ENCODE measurements around the gene H6PD. TPM values are rescaled to one million over a fixed set of nuclear protein-coding genes. Genes with fewer than 3 reads are reported as not detected.

H6PD gene
- total RNA-seq, 1 donor from 2014 or later, result 23.9 TPM

DNA sequence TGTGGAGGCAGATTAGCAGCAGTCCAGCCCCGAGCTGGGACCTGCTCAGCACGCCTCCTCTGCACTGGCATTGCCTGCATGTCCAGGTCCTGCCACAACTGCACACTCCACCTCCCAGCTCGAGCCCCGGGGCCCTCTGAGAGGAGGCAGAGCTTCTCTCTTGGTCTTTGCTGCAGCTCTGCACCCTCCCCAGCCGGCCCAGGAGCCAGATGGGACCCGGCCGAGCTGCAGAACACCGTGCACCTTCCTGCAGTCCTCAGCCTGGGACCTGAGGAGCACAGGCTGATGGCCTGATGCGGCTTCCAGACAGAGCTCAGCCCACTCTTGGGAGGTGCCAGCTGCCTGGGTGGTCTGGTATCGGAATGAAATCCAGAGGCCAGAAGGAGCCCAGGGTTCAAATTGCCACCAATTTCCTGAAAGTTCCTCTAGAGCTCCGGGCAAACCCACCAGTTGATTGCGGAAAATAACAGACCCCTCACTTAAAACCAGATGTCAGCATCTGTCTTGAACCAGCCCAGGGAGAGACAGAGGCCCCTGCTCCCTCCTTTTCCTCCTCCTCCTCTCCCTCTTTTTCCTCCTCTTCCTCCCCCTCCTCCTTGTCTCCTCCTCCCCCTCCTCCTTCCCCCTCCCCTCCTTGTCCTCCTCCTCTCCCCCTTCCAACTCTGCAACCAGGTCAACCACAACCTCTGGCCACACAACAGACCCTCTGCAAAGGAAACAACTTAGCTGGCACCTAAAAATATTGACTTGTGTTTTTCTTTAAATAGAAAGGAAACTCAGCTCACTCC, 47.5 kb downstream of the H6PD start:
- H3K4me1 Mint-ChIP-seq, result peaks cover 12% of the 10 kb centered on the region
- no peak overlapping the region for H3K4me3 Mint-ChIP-seq
- H3K36me3 Mint-ChIP-seq (ENCODE audit: low read depth), result peaks cover 5% of the 10 kb centered on the region
- peaks cover 6% of the 10 kb centered on the region for H3K9me3 Mint-ChIP-seq
- H3K27me3 Mint-ChIP-seq (ENCODE audit: low read depth), result peaks cover 12% of the 10 kb centered on the region
- H3K27ac Mint-ChIP-seq (ENCODE audit: unreplicated experiment), result no peak overlapping the region
- no peak for DNase-seq (ENCODE audit: low read depth, low spot score)
- TF ChIP-seq, protein P1, sequence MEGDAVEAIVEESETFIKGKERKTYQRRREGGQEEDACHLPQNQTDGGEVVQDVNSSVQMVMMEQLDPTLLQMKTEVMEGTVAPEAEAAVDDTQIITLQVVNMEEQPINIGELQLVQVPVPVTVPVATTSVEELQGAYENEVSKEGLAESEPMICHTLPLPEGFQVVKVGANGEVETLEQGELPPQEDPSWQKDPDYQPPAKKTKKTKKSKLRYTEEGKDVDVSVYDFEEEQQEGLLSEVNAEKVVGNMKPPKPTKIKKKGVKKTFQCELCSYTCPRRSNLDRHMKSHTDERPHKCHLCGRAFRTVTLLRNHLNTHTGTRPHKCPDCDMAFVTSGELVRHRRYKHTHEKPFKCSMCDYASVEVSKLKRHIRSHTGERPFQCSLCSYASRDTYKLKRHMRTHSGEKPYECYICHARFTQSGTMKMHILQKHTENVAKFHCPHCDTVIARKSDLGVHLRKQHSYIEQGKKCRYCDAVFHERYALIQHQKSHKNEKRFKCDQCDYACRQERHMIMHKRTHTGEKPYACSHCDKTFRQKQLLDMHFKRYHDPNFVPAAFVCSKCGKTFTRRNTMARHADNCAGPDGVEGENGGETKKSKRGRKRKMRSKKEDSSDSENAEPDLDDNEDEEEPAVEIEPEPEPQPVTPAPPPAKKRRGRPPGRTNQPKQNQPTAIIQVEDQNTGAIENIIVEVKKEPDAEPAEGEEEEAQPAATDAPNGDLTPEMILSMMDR (conservative IDR thresholded peaks at IDR 0.05), result no peak

DNA sequence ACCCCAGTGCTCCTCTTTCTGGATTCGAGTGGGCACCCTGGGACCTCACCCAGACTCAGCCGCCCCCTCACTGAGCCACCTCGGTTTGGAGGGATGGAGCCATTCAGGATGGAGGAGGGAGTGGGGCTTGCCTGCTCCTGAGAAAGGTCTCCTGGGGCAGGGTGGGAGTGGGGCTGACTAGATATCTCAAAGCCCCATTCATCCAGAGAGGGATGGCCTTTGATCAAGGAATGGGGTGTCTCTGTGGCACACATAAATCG, 48.1 kb downstream of the H6PD start:
- Mint-ChIP-seq H3K36me3 (ENCODE audit: low read depth) (peaks cover 5% of the 10 kb centered on the region), H3K4me1 (peaks cover 12% of the 10 kb centered on the region), H3K9me3 (peaks cover 6% of the 10 kb centered on the region), H3K27me3 (ENCODE audit: low read depth) (peaks cover 12% of the 10 kb centered on the region), H3K27ac (ENCODE audit: unreplicated experiment) (no peak overlapping the region), H3K4me3 (no peak overlapping the region)
- TF ChIP-seq, protein P1 (conservative IDR thresholded peaks at IDR 0.05), result no peak
- DNase-seq (ENCODE audit: low read depth, low spot score), result no peak

DNA sequence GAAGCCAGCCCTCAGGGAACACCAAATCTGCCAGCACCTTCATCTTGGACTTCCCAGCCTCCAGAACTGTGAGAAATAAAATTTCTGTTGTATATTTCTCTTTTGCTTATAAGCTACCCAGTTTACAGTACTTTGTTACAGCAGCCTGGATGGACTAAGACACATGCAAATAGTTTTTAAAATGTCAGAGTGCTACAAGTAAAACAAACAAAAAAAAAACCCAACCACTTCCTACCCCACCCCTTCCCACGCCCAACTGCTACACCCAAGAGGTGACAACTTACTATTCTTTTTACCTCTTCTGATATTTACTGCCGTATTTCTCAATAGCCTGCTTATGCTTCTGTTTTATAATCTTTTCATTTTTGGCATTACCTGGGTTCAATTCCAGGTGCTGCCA, 49.5 kb downstream of the H6PD start:
- Mint-ChIP-seq H3K36me3 (ENCODE audit: low read depth) (peaks cover 5% of the 10 kb centered on the region), H3K27me3 (ENCODE audit: low read depth) (peaks cover 12% of the 10 kb centered on the region), H3K4me1 (peaks cover 10% of the 10 kb centered on the region), H3K27ac (ENCODE audit: unreplicated experiment) (no peak overlapping the region), H3K9me3 (peaks cover 9% of the 10 kb centered on the region), H3K4me3 (no peak overlapping the region)
- TF ChIP-seq, protein P1 (conservative IDR thresholded peaks at IDR 0.05), result no peak
- no peak for DNase-seq (ENCODE audit: low read depth, low spot score)

DNA sequence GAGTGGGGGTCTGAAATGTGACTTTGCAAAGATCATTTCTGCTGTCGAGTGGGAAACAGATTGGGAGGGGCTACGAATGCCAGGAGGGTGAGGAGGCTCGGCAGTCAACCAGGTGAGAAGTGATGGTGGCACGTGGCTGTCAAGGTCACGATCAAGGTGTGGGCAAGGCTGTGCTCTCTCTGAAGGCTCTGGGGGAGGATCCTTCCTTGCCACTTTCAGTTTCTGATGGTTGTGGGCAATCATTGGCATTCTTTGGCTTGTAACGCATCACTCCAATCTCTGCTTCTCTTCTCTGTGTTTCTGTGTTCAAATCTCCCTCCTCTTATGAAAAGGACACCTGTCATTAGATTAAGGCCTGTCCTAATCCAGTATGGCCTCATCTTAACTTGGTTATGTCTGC, 52.0 kb downstream of the H6PD start:
- Mint-ChIP-seq H3K4me3 (no peak overlapping the region), H3K27me3 (ENCODE audit: low read depth) (peaks cover 18% of the 10 kb centered on the region), H3K27ac (ENCODE audit: unreplicated experiment) (no peak overlapping the region), H3K9me3 (peaks cover 9% of the 10 kb centered on the region), H3K4me1 (no peaks in the 10 kb centered on the region), H3K36me3 (ENCODE audit: low read depth) (peaks cover 5% of the 10 kb centered on the region)
- no peak for DNase-seq (ENCODE audit: low read depth, low spot score)
- TF ChIP-seq, protein P1 (conservative IDR thresholded peaks at IDR 0.05), result no peak

DNA sequence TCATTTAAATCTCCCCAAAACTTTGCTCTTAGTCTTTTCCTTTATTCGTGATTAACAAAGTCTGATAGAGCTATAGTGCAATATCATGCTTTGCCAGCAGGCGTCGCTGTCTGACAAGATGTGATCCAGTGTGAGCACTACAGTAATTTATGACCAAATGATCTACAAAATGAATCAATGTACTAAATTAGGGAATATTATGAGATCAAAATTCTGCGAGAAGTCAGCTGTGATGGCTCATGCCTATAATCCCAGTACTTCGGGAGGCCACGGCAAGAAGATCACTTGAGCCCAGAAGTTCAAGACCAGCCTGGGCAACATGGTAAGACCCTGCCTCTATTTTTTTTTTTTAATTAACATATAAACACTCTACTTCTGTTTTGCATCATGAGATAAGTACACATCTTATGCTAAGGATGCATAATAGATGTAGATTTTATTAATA, 54.5 kb downstream of the H6PD start:
- Mint-ChIP-seq H3K27me3 (ENCODE audit: low read depth) (peaks cover 25% of the 10 kb centered on the region), H3K36me3 (ENCODE audit: low read depth) (peaks cover 5% of the 10 kb centered on the region), H3K27ac (ENCODE audit: unreplicated experiment) (no peak overlapping the region), H3K9me3 (peaks cover 9% of the 10 kb centered on the region), H3K4me1 (no peaks in the 10 kb centered on the region), H3K4me3 (peak overlapping the region; percentile 11)
- peak; percentile 81 for DNase-seq (ENCODE audit: low read depth, low spot score)
- TF ChIP-seq, protein P1 (conservative IDR thresholded peaks at IDR 0.05), result peak; percentile 95
